Epithelial cell of prostate (primary cell): ENCODE results near the gene AGA.

Experiments used
- DNase-seq: peaks from one replicate; pipeline ENCODE4 v3.0.0-alpha.2; 2011; ENCODE audit warnings: low read depth, low spot score
- H3K27ac ChIP-seq: fragments of 450-650 bp; 2 replicates; pipeline ENCODE4 v1.5.1; 2017; ENCODE audit warnings: mild to moderate bottlenecking

AGA gene

DNA sequence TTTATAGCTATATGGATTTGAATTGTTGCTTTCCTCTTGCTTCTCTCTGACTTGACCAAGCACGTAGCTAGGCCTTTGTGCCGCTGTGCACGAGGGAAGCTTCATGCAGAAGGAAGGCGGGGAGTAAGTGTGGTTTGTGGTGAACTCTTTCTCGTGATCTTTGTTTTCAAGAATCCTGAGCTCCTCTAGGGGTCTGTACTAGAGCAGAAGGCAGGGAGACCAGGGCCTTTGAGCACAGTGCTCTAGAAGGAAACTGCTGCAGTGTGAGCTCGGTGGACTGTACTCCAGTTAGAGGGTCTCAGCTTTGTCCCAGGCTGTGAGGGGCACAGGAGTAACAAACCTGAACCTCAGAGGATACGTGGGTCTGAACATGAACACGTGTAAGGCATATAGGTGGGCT, 49.0 kb downstream of the AGA start:
- no peak overlapping the region for H3K27ac ChIP-seq
- no peak for DNase-seq

DNA sequence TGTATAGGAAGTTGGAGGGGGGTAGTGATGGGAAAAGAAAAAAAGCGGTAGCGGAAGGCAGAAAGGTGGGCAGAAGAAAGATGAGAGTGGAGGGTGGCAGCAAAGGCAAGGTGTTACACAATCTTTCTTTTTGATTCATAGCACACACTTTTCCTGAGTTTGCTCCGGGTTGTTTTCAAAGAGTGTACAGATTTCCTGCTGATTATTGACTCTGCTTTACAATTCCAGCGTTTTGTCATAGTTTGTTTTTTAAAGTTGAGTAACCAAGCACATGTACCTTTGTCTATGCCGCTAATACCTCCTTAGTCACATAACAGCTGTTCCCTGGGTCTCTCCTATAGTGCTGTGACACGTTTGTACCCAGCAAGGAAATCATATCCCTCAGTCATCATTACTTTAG, 50.3 kb downstream of the AGA start:
- peak; percentile 20 for DNase-seq
- H3K27ac ChIP-seq = no peak overlapping the region

DNA sequence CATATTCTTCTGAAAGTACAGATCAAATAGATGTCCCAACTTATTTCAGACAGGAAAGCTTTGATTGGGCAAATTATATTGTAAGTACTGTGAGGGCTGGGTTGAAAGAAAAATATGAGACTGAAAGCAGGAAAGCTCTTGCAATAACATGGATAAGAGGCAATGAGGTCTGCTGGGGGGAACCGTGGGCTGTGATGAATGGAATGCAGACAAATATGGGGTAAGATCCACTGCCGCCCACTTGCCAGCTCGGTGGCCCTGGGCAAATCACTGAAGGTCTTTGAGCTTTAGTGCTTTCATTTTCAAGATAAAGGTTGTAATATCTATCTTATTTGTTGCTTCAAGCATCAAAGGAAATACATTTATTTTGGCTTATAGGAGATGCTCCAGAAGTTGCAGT, 51.0 kb downstream of the AGA start:
- no peak overlapping the region for H3K27ac ChIP-seq
- DNase-seq = no peak

DNA sequence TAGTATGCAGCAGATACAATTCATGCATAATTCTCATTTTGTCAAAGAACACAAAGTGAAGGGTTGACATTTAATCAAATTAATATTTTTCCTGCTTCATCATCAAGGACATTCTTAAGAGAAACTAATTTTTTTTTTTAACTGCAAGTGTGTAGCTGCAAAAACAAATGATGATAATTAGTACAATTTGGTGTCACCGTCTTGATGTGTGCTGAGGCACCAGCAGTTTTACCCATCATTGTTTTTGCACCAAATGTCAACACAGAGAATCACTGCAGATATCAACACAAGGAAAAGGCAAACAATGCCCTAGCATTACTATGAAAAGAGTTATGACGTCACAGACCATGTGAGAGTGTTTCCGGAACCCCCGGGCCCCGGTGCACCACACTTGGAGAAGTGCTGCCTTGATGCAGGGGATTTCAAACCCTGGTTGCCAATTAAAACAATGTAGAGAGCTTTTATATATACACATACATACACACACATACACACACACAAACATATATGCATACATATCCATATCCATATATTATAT, 55.9 kb downstream of the AGA start:
- no peak for DNase-seq
- H3K27ac ChIP-seq = no peak overlapping the region

DNA sequence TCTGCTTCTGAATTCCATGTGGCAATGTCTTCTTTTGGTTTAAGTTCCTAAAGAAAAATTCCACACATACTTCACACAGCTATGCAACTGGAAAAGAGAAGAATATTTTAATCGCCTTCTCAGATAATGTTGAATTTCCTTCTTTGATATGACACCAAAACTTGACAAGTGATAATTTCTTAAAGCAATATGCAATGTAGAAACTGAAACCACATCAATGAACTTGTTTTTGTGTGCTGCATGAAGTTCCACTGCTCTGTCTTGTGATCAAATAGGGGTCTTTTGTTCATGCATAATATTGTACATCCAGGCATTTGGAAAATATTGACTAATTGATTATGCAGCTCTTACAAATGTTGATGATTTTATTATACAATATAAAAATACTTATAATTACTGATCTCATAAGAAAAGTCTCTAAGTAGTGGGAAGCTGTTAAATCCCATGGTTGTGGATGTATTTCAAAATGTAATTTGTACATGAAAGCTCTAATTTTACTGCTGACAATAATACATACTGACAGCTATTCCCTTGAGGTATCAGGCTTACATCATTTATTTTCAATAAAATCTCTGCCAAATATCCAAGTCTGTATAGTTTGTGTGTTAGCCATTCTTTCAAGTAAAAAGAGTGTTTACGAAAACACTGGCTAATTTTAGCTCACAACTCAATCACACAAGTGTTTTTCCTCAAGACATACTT, 56.5 kb downstream of the AGA start:
- no peak overlapping the region for H3K27ac ChIP-seq
- DNase-seq = no peak

DNA sequence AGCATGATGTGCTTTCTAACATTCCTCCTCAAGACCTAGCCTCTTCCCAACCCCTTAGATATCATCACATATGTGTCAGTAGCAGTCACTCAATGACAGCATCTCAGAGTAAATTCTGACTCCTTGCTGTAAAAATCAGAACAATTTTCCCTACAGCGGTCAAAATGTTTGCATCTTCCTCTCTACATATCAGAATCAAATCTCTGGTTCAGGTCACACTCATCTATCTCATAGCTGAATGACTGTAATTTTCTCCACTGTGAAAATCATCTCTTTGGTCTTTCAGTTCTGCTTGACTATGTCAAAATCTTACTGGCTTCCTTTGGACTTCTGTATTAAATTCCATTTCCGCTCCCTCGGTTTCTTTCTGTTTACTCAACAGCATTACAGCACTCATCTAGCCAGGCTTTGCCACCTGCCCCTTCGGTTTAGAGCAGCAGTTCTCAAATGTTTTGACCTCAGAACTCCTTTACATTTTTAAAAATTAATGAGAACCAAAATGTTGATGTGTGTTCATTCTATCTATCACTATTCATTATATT, 57.3 kb downstream of the AGA start:
- DNase-seq = no peak
- no peak overlapping the region for H3K27ac ChIP-seq

DNA sequence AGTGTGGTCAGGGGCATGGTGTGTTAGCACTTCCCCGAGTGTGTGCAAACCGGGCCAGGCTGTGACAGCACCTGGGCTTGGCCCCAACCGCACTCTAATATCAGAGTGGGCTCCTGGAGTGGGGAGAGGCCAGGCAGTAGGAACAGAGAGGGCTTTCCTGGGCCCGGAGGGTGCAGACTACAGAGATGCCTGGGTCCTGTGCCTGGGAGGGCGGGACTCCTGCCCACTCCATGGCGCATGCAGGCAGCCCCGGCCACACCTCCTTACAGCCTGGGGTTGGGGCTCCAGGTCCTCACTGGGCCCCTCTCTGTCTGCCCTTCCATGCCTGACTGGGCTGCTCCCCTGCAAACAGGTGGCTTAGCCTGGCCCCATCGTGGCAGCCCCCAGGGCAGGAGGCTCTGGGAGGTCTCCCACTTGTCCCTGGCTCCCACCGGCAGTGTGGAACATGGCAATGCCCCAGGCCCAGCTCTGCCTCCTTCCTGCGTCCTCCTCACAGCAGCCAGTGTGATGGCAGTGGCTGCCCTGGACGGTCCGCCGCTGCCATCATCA, 60.4 kb downstream of the AGA start:
- DNase-seq = no peak
- no peak overlapping the region for H3K27ac ChIP-seq
